Gastroesophageal sphincter (tissue), 4 donors: ENCODE results near the gene MACROH2A2. TPM values are rescaled to one million over a fixed set of nuclear protein-coding genes. Genes with fewer than 3 reads are reported as not detected.

Experiments
- ATAC-seq: fragments of 150-250 bp; one replicate; pipeline ENCODE4 v1.9.1; 2016; ENCODE audit warnings: mild to moderate bottlenecking, moderate library complexity
- H3K27ac ChIP-seq, 4 donors: fragments of 200-600 bp; sonication (generic) in 3 of 4; 1 replicate in 3 of 4; 2 replicates in 1 of 4; pipeline ENCODE4 v1.5.1; 2016 to 2019
- H3K27me3 ChIP-seq: fragments of 200-600 bp; sonication (generic); one replicate; pipeline ENCODE4 v1.5.1; 2019
- H3K36me3 ChIP-seq, 2 donors: fragments of 200-600 bp; sonication (generic); one replicate each; pipeline ENCODE4 v1.5.1; 2019; ENCODE audit warnings: control low read depth in 1 of 2
- H3K4me1 ChIP-seq, 3 donors: fragments of 200-600 bp; sonication (generic); 1 replicate in 2 of 3; 2 replicates in 1 of 3; pipeline ENCODE4 v1.5.1; 2016 to 2019; ENCODE audit warnings: control low read depth in 2 of 3
- H3K4me3 ChIP-seq, 2 donors: fragments of 200-600 bp; sonication (generic); one replicate each; pipeline ENCODE4 v1.5.1; 2019; ENCODE audit warnings: mild to moderate bottlenecking in 1 of 2, moderate library complexity in 1 of 2
- H3K9me3 ChIP-seq, 3 donors: fragments of 200-600 bp; sonication (generic); one replicate each; pipeline ENCODE4 v1.5.1; 2017 to 2019; ENCODE audit warnings: control low read depth in 2 of 3
- EP300 ChIP-seq: sonication (generic); formaldehyde crosslinking; IDR thresholded peaks from one replicate; pipeline ENCODE4 v1.6.1; 2017; ENCODE audit warnings: antibody characterized with exemption, mild to moderate bottlenecking
- POLR2A ChIP-seq, 2 donors: fragments of 450-650 bp; IDR thresholded peaks; one replicate each; pipeline ENCODE4 v1.6.1; 2017; ENCODE audit warnings: antibody characterized with exemption in 2 of 2, mild to moderate bottlenecking in 2 of 2, moderate library complexity in 1 of 2
- POLR2AphosphoS5 ChIP-seq: sonication (generic); formaldehyde crosslinking; IDR thresholded peaks from one replicate; pipeline ENCODE4 v1.6.1; 2017; ENCODE audit warnings: antibody characterized with exemption
- whole genome bisulfite sequencing, 2 donors: methylation state at CpG; one replicate each; pipeline ENCODE4 v1.1.5; 2018; ENCODE audit warnings: low coverage in 1 of 2; 5-methylcytosine and 5-hydroxymethylcytosine counted together
- total RNA-seq, 4 donors: library from RNA; depleted of rRNA; stranded (reverse); fragments of >200 nt; gene quantifications; one replicate each; pipeline ENCODE4 v1.1.0, GENCODE V29; 2016
- TF ChIP-seq, protein P1 (sequence below), 4 experiments: fragments of 200-600 bp in 2 of 4; fragments of 450-650 bp in 2 of 4; sonication (generic) in 1 of 4; IDR thresholded peaks; one replicate each; pipeline ENCODE4 v1.5.1; 2017 to 2019; ENCODE audit warnings: antibody characterized with exemption in 4 of 4, mild to moderate bottlenecking in 2 of 4, moderate library complexity in 2 of 4

MACROH2A2 gene
- total RNA-seq, 4 donors from 2014 or later, result 8.2 to 22.9 (median 13.7) TPM

- 80% methylated on average over 1 to 2 of the region's 11 CpGs for whole genome bisulfite sequencing, 2 donors
- no peak for ATAC-seq
These were observed 86.7 kb downstream of the MACROH2A2 start for GRCh38 chr10:70139151-70139996.

GRCh38 chr10:70139997-70140250, 87.3 kb downstream of the MACROH2A2 start:
- ATAC-seq, result no peak
- WGBS, 2 donors, result 80 to 90% methylated on average over 1 to 2 of the region's 6 CpGs
- H3K9me3 ChIP-seq, result no peaks in the 10 kb centered on the region
- no peaks in the 10 kb centered on the region for H3K27me3 ChIP-seq
- no peak overlapping the region for H3K4me3 ChIP-seq
- H3K27ac ChIP-seq, result no peak overlapping the region
- TF ChIP-seq POLR2A (IDR thresholded peaks at IDR 0.05) (no peak), POLR2AphosphoS5 (no peak), EP300 (no peak)
- TF ChIP-seq, protein P1, sequence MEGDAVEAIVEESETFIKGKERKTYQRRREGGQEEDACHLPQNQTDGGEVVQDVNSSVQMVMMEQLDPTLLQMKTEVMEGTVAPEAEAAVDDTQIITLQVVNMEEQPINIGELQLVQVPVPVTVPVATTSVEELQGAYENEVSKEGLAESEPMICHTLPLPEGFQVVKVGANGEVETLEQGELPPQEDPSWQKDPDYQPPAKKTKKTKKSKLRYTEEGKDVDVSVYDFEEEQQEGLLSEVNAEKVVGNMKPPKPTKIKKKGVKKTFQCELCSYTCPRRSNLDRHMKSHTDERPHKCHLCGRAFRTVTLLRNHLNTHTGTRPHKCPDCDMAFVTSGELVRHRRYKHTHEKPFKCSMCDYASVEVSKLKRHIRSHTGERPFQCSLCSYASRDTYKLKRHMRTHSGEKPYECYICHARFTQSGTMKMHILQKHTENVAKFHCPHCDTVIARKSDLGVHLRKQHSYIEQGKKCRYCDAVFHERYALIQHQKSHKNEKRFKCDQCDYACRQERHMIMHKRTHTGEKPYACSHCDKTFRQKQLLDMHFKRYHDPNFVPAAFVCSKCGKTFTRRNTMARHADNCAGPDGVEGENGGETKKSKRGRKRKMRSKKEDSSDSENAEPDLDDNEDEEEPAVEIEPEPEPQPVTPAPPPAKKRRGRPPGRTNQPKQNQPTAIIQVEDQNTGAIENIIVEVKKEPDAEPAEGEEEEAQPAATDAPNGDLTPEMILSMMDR (IDR thresholded peaks at IDR 0.05), result no peak
- peaks cover 0 to 19% of the 10 kb centered on the region in 2 donors for H3K36me3 ChIP-seq
- peaks cover 0 to 18% (median 5%) of the 10 kb centered on the region in 3 donors for H3K4me1 ChIP-seq

More at GRCh38 chr10:70139151-70139996, 86.7 kb downstream of the MACROH2A2 start:
- no peak overlapping the region for H3K4me3 ChIP-seq
- H3K27ac ChIP-seq, result no peak overlapping the region
- TF ChIP-seq POLR2A (IDR thresholded peaks at IDR 0.05), result no peak
- no peaks in the 10 kb centered on the region for H3K27me3 ChIP-seq
- peaks cover 0 to 19% of the 10 kb centered on the region in 2 donors for H3K36me3 ChIP-seq
- H3K9me3 ChIP-seq, result no peaks in the 10 kb centered on the region
- peaks cover 0 to 13% (median 0%) of the 10 kb centered on the region in 3 donors for H3K4me1 ChIP-seq

- TF ChIP-seq, protein P1 (IDR thresholded peaks at IDR 0.05), result no peak
- Histone ChIP-seq H3K27me3 (no peaks in the 10 kb centered on the region), H3K4me1 (peaks cover 0 to 22% (median 6%) of the 10 kb centered on the region in 3 donors), H3K27ac (no peak overlapping the region), H3K36me3 (peaks cover 0 to 19% of the 10 kb centered on the region in 2 donors), H3K4me3 (no peak overlapping the region), H3K9me3 (no peaks in the 10 kb centered on the region)
- ATAC-seq, result no peak
- 81 to 88% methylated on average over 5 of the region's 5 CpGs for WGBS, 2 donors
These were observed 87.7 kb downstream of the MACROH2A2 start for GRCh38 chr10:70140297-70140696.

DNA sequence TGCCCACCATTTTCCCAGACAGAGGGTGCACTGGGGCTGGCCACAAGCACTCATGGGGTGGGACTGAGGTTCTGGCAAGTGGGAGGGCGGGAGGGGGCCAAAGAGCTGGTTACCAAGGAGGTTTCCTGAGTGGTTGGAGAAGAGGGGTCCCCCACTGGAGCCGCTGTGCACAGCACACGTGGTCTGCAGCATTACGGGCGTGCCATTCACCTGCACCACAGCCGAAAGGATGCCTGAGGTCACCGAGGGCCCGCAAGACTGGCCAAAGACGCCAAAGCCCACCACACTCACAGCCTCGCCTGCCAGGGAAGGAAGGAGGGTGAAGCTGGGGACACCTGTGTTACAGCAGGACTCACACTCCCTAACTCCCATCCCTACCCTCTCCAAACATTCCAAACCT, 89.9 kb downstream of the MACROH2A2 start:
- Histone ChIP-seq H3K27me3 (no peaks in the 10 kb centered on the region), H3K27ac (no peak overlapping the region), H3K4me1 (peaks cover 5 to 34% (median 11%) of the 10 kb centered on the region in 3 donors), H3K36me3 (peaks cover 0 to 19% of the 10 kb centered on the region in 2 donors), H3K9me3 (no peaks in the 10 kb centered on the region), H3K4me3 (no peak overlapping the region)
- ATAC-seq, result no peak
- 67% methylated on average over 3 of the region's 10 CpGs; no CpG with 5 or more reads in 1 of the 2 donors for WGBS, 2 donors
- TF ChIP-seq POLR2A (IDR thresholded peaks at IDR 0.05), result no peak
- TF ChIP-seq, protein P1 (IDR thresholded peaks at IDR 0.05), result no peak

- WGBS, 2 donors, result 81 to 87% methylated on average over 7 to 11 of the region's 18 CpGs
- no peak for ATAC-seq
These were observed 91.9 kb downstream of the MACROH2A2 start for GRCh38 chr10:70144372-70145110.

More at GRCh38 chr10:70144372-70145110, 91.9 kb downstream of the MACROH2A2 start:
- peak overlapping the region in 1 of 2 donors; percentile 90 for H3K4me3 ChIP-seq
- peak overlapping the region in 3 of 4 donors; percentile 89 to 95 (median 90) for H3K27ac ChIP-seq
- TF ChIP-seq POLR2A (IDR thresholded peaks at IDR 0.05) (no peak), POLR2AphosphoS5 (no peak), EP300 (no peak)
- TF ChIP-seq, protein P1 (IDR thresholded peaks at IDR 0.05), result no peak
- peaks cover 0 to 20% of the 10 kb centered on the region in 2 donors for H3K36me3 ChIP-seq
- no peaks in the 10 kb centered on the region for H3K27me3 ChIP-seq
- no peaks in the 10 kb centered on the region for H3K9me3 ChIP-seq
- H3K4me1 ChIP-seq, result peaks cover 5 to 38% (median 11%) of the 10 kb centered on the region in 3 donors
